Endothelial cell of umbilical vein (primary cell): ENCODE results near the gene KCTD13. TPM values are rescaled to one million over a fixed set of nuclear protein-coding genes. Genes with fewer than 3 reads are reported as not detected.
A peak's percentile ranks its signal among the peaks of the same experiment; 100 is the strongest.

Experiments
- BruUV-seq: library from RNA; stranded (reverse); fragments of 400-500 nt; replicated peaks from 2 replicates; lab custom pipeline; 2021; lab: Mats Ljungman, UMichigan
- CTCF ChIA-PET: fragments of 300-600, 350-600 bp; sonication (Branson Sonifier 250); formaldehyde crosslinking; loops from one replicate; lab custom pipeline; 2021; ENCODE audit warnings: antibody characterized with exemption, inconsistent platforms; lab: Charles Lee
- POLR2A ChIA-PET: fragments of 300-600, 350-600 bp; sonication (Branson Sonifier 250); formaldehyde crosslinking; loops from one replicate; lab custom pipeline; 2021; ENCODE audit warnings: antibody characterized with exemption, inconsistent platforms; lab: Charles Lee
- DNase-seq: peaks from one replicate; pipeline ENCODE4 v3.0.0-alpha.2; 2011; ENCODE audit warnings: low read depth, low spot score
- FAIRE-seq: peaks from 2 replicates; lab custom pipeline; 2011; peaks lifted over from hg19 to GRCh38; lab: Jason Lieb, UNC
- H2AFZ ChIP-seq: 2 replicates; pipeline ENCODE4 v1.6.0; 2012; ENCODE audit warnings: low read depth, low read length, control low read depth, inconsistent platforms
- H3K27ac ChIP-seq: 2 replicates; pipeline ENCODE4 v1.5.1; 2011; ENCODE audit warnings: low read depth, mild to moderate bottlenecking, control low read depth, low read length, moderate library complexity; ENCODE audit not compliant: insufficient read depth
- H3K27me3 ChIP-seq, 2 experiments: 2 replicates each; pipeline versions ENCODE4 v1.6.0 to v1.6.1; 2011; ENCODE audit warnings: low read length in 2 of 2, mixed read lengths in 1 of 2; ENCODE audit not compliant: control insufficient read depth in 2 of 2, insufficient read depth in 2 of 2
- H3K36me3 ChIP-seq, 2 experiments: 2 replicates in 1 of 2; 3 replicates in 1 of 2; pipeline ENCODE4 v1.5.1; 2011; ENCODE audit warnings: low read length in 2 of 2, mild to moderate bottlenecking in 1 of 2, moderate library complexity in 1 of 2; ENCODE audit not compliant: control insufficient read depth in 2 of 2, insufficient read depth in 2 of 2; ENCODE audit errors: extremely low read depth in 1 of 2
- H3K4me1 ChIP-seq: 3 replicates; pipeline ENCODE4 v1.5.1; 2011; ENCODE audit warnings: mild to moderate bottlenecking, low read length; ENCODE audit not compliant: control insufficient read depth, insufficient read depth; ENCODE audit errors: extremely low read depth
- H3K4me2 ChIP-seq: 2 replicates; pipeline ENCODE4 v1.6.1; 2011; ENCODE audit warnings: low read length, control low read depth, mixed read lengths; ENCODE audit not compliant: insufficient read depth
- H3K4me3 ChIP-seq, 3 experiments: fragments of 200-600 bp in 1 of 3; sonication (generic), shearing (Covaris generic) in 1 of 3; replicated peaks in 1 of 3; 2 replicates each; pipeline ENCODE4 v1.5.1; 2011 to 2016; ENCODE audit warnings: control low read depth in 3 of 3, low read length in 3 of 3, mild to moderate bottlenecking in 2 of 3, inconsistent platforms in 1 of 3, low read depth in 1 of 3, moderate library complexity in 1 of 3; ENCODE audit not compliant: insufficient read depth in 1 of 3
- H3K79me2 ChIP-seq: 2 replicates; pipeline ENCODE4 v1.6.0; 2012; ENCODE audit warnings: low read length, inconsistent platforms; ENCODE audit not compliant: control insufficient read depth, insufficient read depth
- H3K9ac ChIP-seq: replicated peaks from 2 replicates; pipeline ENCODE3; 2011; ENCODE audit warnings: low read length, control low read depth; ENCODE audit not compliant: insufficient read depth; ENCODE audit errors: extremely low read depth
- H3K9me1 ChIP-seq: replicated peaks from 3 replicates; pipeline ENCODE4 v1.6.0; 2011; ENCODE audit warnings: mild to moderate bottlenecking, low read length; ENCODE audit not compliant: control insufficient read depth, insufficient read depth; ENCODE audit errors: extremely low read depth
- H3K9me3 ChIP-seq: replicated peaks from 2 replicates; pipeline ENCODE4 v1.5.1; 2012; ENCODE audit warnings: low read length, inconsistent platforms; ENCODE audit not compliant: control insufficient read depth, insufficient read depth
- H4K20me1 ChIP-seq: replicated peaks from 2 replicates; pipeline ENCODE3; 2011; ENCODE audit warnings: mild to moderate bottlenecking, low read length; ENCODE audit not compliant: control insufficient read depth, insufficient read depth; ENCODE audit errors: extremely low read depth
- CTCF ChIP-seq, 2 donors: IDR thresholded peaks; 1 replicate in 1 of 2; 2 replicates in 1 of 2; pipeline ENCODE4 v1.5.1; 2011; ENCODE audit warnings: low read length in 2 of 2, mild to moderate bottlenecking in 2 of 2, moderate library complexity in 2 of 2, control low read depth in 1 of 2, inconsistent platforms in 1 of 2, low read depth in 1 of 2; ENCODE audit not compliant: insufficient read depth in 1 of 2; ENCODE audit errors: extremely low read depth in 1 of 2
- MAX ChIP-seq: IDR thresholded peaks from 2 replicates; pipeline ENCODE4 v1.6.1; 2011; ENCODE audit not compliant: insufficient read depth, insufficient read length
- dilution Hi-C: fragments of 300-500 bp; cut with MboI; formaldehyde crosslinking; loops from one replicate; pipeline ENCODE4 v1.15.0; 2019; ENCODE audit warnings: low sequenced_read_pairs; ENCODE audit not compliant: extremely low pct_ligation_motif_present
- intact Hi-C: fragments of 100-400 bp; cut with micrococcal nuclease; formaldehyde crosslinking; loops from one replicate; pipeline ENCODE4 v1.10.0; 2022
- polyA plus RNA-seq, 4 experiments: library from polyadenylated mRNA; depleted of rRNA in 3 of 4; stranded (reverse) in 3 of 4; unstranded in 1 of 4; fragments of >200 nt; gene quantifications; 2 replicates each; pipeline versions ENCODE4 v1.2.1 to v1.2.3, GENCODE V29; 2011 to 2012; ENCODE audit warnings: missing spikeins in 1 of 4
- total RNA-seq: library from RNA; stranded (reverse); gene quantifications from 2 replicates; pipeline ENCODE4 v1.2.3, GENCODE V29; 2021

The KCTD13 gene
- total and polyA plus RNA-seq, 2 donors (not counting 3 experiments of a cell fraction or from before 2014, with no cell fraction given), result 22.6 to 24.2 TPM

GRCh38 chr16:29951625-29952365 lies 25.8 kb upstream of the KCTD13 start:
- no peak overlapping the region for H2AFZ ChIP-seq
- H3K9me1 ChIP-seq, result no peaks in the 10 kb centered on the region
- no peak overlapping the region for H3K27ac ChIP-seq
- no peaks in the 10 kb centered on the region for H3K9me3 ChIP-seq
- ChIA-PET POLR2A (no interaction called here), CTCF (interaction anchor here (1.0 to 1.7 kb wide), 3 partner anchors 9 to 104 kb away, joined by 3 to 8 read pairs (median 5); partner anchors contain the start of gene TMEM219)
- no peaks in the 10 kb centered on the region for H3K4me1 ChIP-seq
- intact Hi-C loops (no loop called here), dilution Hi-C loops (no loop called here)
- no peak overlapping the region for H3K4me2 ChIP-seq
- H3K36me3 ChIP-seq, result no peaks in the 10 kb centered on the region
- H3K4me3 ChIP-seq, result no peak overlapping the region
- TF ChIP-seq CTCF (IDR thresholded peaks at IDR 0.05; ENCODE audit: extremely low read depth in 1 of 2, insufficient read depth in 1 of 2, low read depth in 1 of 2, low read length in 2 of 2), result peak in 1 of 2 donors; percentile 1
- no peak for TF ChIP-seq MAX
- BruUV-seq, result no TSS peak
- no peak for DNase-seq
- no peaks in the 10 kb centered on the region for H3K79me2 ChIP-seq
- no peak overlapping the region for H3K9ac ChIP-seq
- no peaks in the 10 kb centered on the region for H3K27me3 ChIP-seq
- no peak for FAIRE-seq
- no peaks in the 10 kb centered on the region for H4K20me1 ChIP-seq
